Activated naive CD4-positive, alpha-beta T cell treated with anti-CD3 and anti-CD28 coated beads, Interleukin-2, amount 50 U/mL, for 24 hours (primary cell): ENCODE results near the gene TMPRSS4.

Experiments used
- H3K27ac Mint-ChIP-seq: one replicate; pipeline ENCODE4 v1.8.0; 2021; ENCODE audit warnings: mild to moderate bottlenecking, mixed read lengths
- H3K27me3 Mint-ChIP-seq: one replicate; pipeline ENCODE4 v1.8.0; 2021; ENCODE audit warnings: mixed read lengths
- H3K36me3 Mint-ChIP-seq: one replicate; pipeline ENCODE4 v1.8.0; 2021; ENCODE audit warnings: mixed read lengths
- H3K4me1 Mint-ChIP-seq: one replicate; pipeline ENCODE4 v1.8.0; 2021; ENCODE audit warnings: mixed read lengths
- H3K4me3 Mint-ChIP-seq: one replicate; pipeline ENCODE4 v1.8.0; 2021; ENCODE audit warnings: mild to moderate bottlenecking, mixed read lengths
- H3K9me3 Mint-ChIP-seq: one replicate; pipeline ENCODE4 v1.8.0; 2021; ENCODE audit warnings: mixed read lengths

TMPRSS4 gene

GRCh38 chr11:118145285-118146227 lies 68.7 kb downstream of the TMPRSS4 start:
- Mint-ChIP-seq H3K4me1 (peaks cover 4% of the 10 kb centered on the region), H3K4me3 (peak overlapping the region; percentile 84), H3K27ac (no peak overlapping the region), H3K27me3 (peaks cover 33% of the 10 kb centered on the region), H3K36me3 (no peaks in the 10 kb centered on the region), H3K9me3 (no peaks in the 10 kb centered on the region)

- Mint-ChIP-seq H3K9me3 (no peaks in the 10 kb centered on the region), H3K27me3 (peaks cover 34% of the 10 kb centered on the region), H3K4me3 (peak overlapping the region; percentile 84), H3K36me3 (no peaks in the 10 kb centered on the region), H3K4me1 (peaks cover 4% of the 10 kb centered on the region), H3K27ac (no peak overlapping the region)
Observed at GRCh38 chr11:118146554-118146953, 69.7 kb downstream of the TMPRSS4 start.

- peak overlapping the region; percentile 26 for H3K27ac Mint-ChIP-seq
- H3K4me3 Mint-ChIP-seq: no peak overlapping the region
- no peaks in the 10 kb centered on the region for H3K9me3 Mint-ChIP-seq
- H3K27me3 Mint-ChIP-seq: peaks cover 25% of the 10 kb centered on the region
- no peaks in the 10 kb centered on the region for H3K36me3 Mint-ChIP-seq
- H3K4me1 Mint-ChIP-seq: peaks cover 4% of the 10 kb centered on the region
Observed at GRCh38 chr11:118147502-118147901, 70.6 kb downstream of the TMPRSS4 start.

- H3K4me3 Mint-ChIP-seq: no peak overlapping the region
- no peak overlapping the region for H3K27ac Mint-ChIP-seq
- H3K9me3 Mint-ChIP-seq: no peaks in the 10 kb centered on the region
- H3K27me3 Mint-ChIP-seq: peaks cover 20% of the 10 kb centered on the region
- no peaks in the 10 kb centered on the region for H3K36me3 Mint-ChIP-seq
- H3K4me1 Mint-ChIP-seq: peaks cover 4% of the 10 kb centered on the region
Observed at GRCh38 chr11:118148240-118148639, 71.4 kb downstream of the TMPRSS4 start.

GRCh38 chr11:118148856-118149255 lies 72.0 kb downstream of the TMPRSS4 start:
- H3K27me3 Mint-ChIP-seq: peaks cover 21% of the 10 kb centered on the region
- no peaks in the 10 kb centered on the region for H3K9me3 Mint-ChIP-seq
- H3K36me3 Mint-ChIP-seq: no peaks in the 10 kb centered on the region
- peak overlapping the region; percentile 41 for H3K27ac Mint-ChIP-seq
- peaks cover 8% of the 10 kb centered on the region for H3K4me1 Mint-ChIP-seq
- no peak overlapping the region for H3K4me3 Mint-ChIP-seq

- Mint-ChIP-seq H3K9me3 (no peaks in the 10 kb centered on the region), H3K27me3 (peaks cover 22% of the 10 kb centered on the region), H3K27ac (no peak overlapping the region), H3K4me1 (peaks cover 9% of the 10 kb centered on the region), H3K4me3 (no peak overlapping the region), H3K36me3 (no peaks in the 10 kb centered on the region)
Observed at GRCh38 chr11:118149493-118149892, 72.6 kb downstream of the TMPRSS4 start.

GRCh38 chr11:118151431-118151830 lies 74.6 kb downstream of the TMPRSS4 start:
- H3K27ac Mint-ChIP-seq: no peak overlapping the region
- H3K4me1 Mint-ChIP-seq: peaks cover 7% of the 10 kb centered on the region
- peaks cover 30% of the 10 kb centered on the region for H3K27me3 Mint-ChIP-seq
- H3K9me3 Mint-ChIP-seq: no peaks in the 10 kb centered on the region
- no peak overlapping the region for H3K4me3 Mint-ChIP-seq
- H3K36me3 Mint-ChIP-seq: no peaks in the 10 kb centered on the region

GRCh38 chr11:118152020-118152551 lies 75.2 kb downstream of the TMPRSS4 start:
- Mint-ChIP-seq H3K27ac (no peak overlapping the region), H3K36me3 (no peaks in the 10 kb centered on the region), H3K27me3 (peaks cover 34% of the 10 kb centered on the region), H3K9me3 (no peaks in the 10 kb centered on the region), H3K4me1 (peaks cover 11% of the 10 kb centered on the region), H3K4me3 (peak overlapping the region; percentile 39)

- Mint-ChIP-seq H3K4me1 (peaks cover 11% of the 10 kb centered on the region), H3K27ac (no peak within 1 kb of the TSS), H3K9me3 (no peaks in the 10 kb centered on the region), H3K36me3 (no peaks in the 10 kb centered on the region), H3K27me3 (peaks cover 34% of the 10 kb centered on the region), H3K4me3 (peak within 1 kb of the TSS; percentile 68)
Observed at GRCh38 chr11:118152552-118153471, 75.9 kb downstream of the TMPRSS4 start, which contains the start of gene SCN4B. TSS of gene SCN4B (minus strand) at chr11:118152823. CDS start at chr11:118152673, 150 bp downstream.

GRCh38 chr11:118153516-118153915 lies 76.6 kb downstream of the TMPRSS4 start:
- H3K27me3 Mint-ChIP-seq: peaks cover 35% of the 10 kb centered on the region
- no peaks in the 10 kb centered on the region for H3K36me3 Mint-ChIP-seq
- H3K9me3 Mint-ChIP-seq: no peaks in the 10 kb centered on the region
- peak overlapping the region; percentile 68 for H3K4me3 Mint-ChIP-seq
- peaks cover 11% of the 10 kb centered on the region for H3K4me1 Mint-ChIP-seq
- no peak overlapping the region for H3K27ac Mint-ChIP-seq

- no peaks in the 10 kb centered on the region for H3K9me3 Mint-ChIP-seq
Observed at GRCh38 chr11:118153976-118154375, 77.1 kb downstream of the TMPRSS4 start.

GRCh38 chr11:118154641-118155040 lies 77.8 kb downstream of the TMPRSS4 start:
- H3K27ac Mint-ChIP-seq: no peak overlapping the region
- H3K4me1 Mint-ChIP-seq: peaks cover 11% of the 10 kb centered on the region
- H3K4me3 Mint-ChIP-seq: no peak overlapping the region
- H3K36me3 Mint-ChIP-seq: no peaks in the 10 kb centered on the region
- no peaks in the 10 kb centered on the region for H3K9me3 Mint-ChIP-seq
- H3K27me3 Mint-ChIP-seq: peaks cover 37% of the 10 kb centered on the region

More at GRCh38 chr11:118153976-118154375, 77.1 kb downstream of the TMPRSS4 start:
- peaks cover 37% of the 10 kb centered on the region for H3K27me3 Mint-ChIP-seq
- peak overlapping the region; percentile 68 for H3K4me3 Mint-ChIP-seq
- H3K36me3 Mint-ChIP-seq: no peaks in the 10 kb centered on the region
- H3K4me1 Mint-ChIP-seq: peaks cover 11% of the 10 kb centered on the region
- no peak overlapping the region for H3K27ac Mint-ChIP-seq

GRCh38 chr11:118155776-118156530 lies 79.1 kb downstream of the TMPRSS4 start:
- Mint-ChIP-seq H3K27me3 (peaks cover 37% of the 10 kb centered on the region), H3K36me3 (no peaks in the 10 kb centered on the region), H3K4me3 (no peak overlapping the region), H3K9me3 (no peaks in the 10 kb centered on the region), H3K4me1 (peaks cover 11% of the 10 kb centered on the region), H3K27ac (no peak overlapping the region)

- no peaks in the 10 kb centered on the region for H3K9me3 Mint-ChIP-seq
- no peak overlapping the region for H3K4me3 Mint-ChIP-seq
- no peaks in the 10 kb centered on the region for H3K36me3 Mint-ChIP-seq
- no peak overlapping the region for H3K27ac Mint-ChIP-seq
- peaks cover 33% of the 10 kb centered on the region for H3K27me3 Mint-ChIP-seq
- peaks cover 11% of the 10 kb centered on the region for H3K4me1 Mint-ChIP-seq
Observed at GRCh38 chr11:118156531-118157185, 79.8 kb downstream of the TMPRSS4 start.
